H1 (cell line): ENCODE results near the gene TOM1L2. TPM values are rescaled to one million over a fixed set of nuclear protein-coding genes. Genes with fewer than 3 reads are reported as not detected.

ENCODE experiments used
- CTCF ChIA-PET: fragments of 300-600 bp; sonication (Branson Sonifier 250); formaldehyde crosslinking; loops from one replicate; lab custom pipeline; 2021; ENCODE audit not compliant: partially characterized antibody; lab: Charles Lee
- POLR2A ChIA-PET: fragments of 300-600 bp; sonication (Branson Sonifier 250); formaldehyde crosslinking; loops from one replicate; lab custom pipeline; 2021; ENCODE audit warnings: inconsistent platforms; ENCODE audit not compliant: partially characterized antibody; lab: Charles Lee
- DNase-seq, 2 experiments: peaks; one replicate each; pipeline versions ENCODE4 v3.0.0 to v3.0.0-alpha.2; 2010 to 2022; ENCODE audit warnings: low spot score in 2 of 2, low read depth in 1 of 2, mixed read lengths in 1 of 2
- FAIRE-seq: peaks from 2 replicates; lab custom pipeline; 2011; peaks lifted over from hg19 to GRCh38; lab: Jason Lieb, UNC
- H2AFZ ChIP-seq: 2 replicates; pipeline ENCODE4 v1.8.1; 2012; ENCODE audit warnings: low read length, inconsistent platforms
- H2AK5ac ChIP-seq: 2 replicates; pipeline ENCODE4 v1.6.1; 2013; ENCODE audit warnings: low read depth, low read length
- H2BK120ac ChIP-seq: replicated peaks from 2 replicates; pipeline ENCODE3; 2013; ENCODE audit warnings: low read depth, low read length, inconsistent platforms
- H2BK12ac ChIP-seq: 2 replicates; pipeline ENCODE4 v1.6.1; 2013; ENCODE audit warnings: low read depth, low read length
- H2BK15ac ChIP-seq: 2 replicates; pipeline ENCODE4 v1.6.1; 2013; ENCODE audit warnings: low read length
- H2BK20ac ChIP-seq: 2 replicates; pipeline ENCODE4 v1.6.1; 2013; ENCODE audit warnings: low read length
- H2BK5ac ChIP-seq: 2 replicates; pipeline ENCODE4 v1.6.1; 2013; ENCODE audit warnings: low read depth, low read length
- H3K14ac ChIP-seq: 2 replicates; pipeline ENCODE4 v1.6.1; 2013; ENCODE audit warnings: inconsistent platforms; ENCODE audit not compliant: insufficient read length
- H3K18ac ChIP-seq: 2 replicates; pipeline ENCODE4 v1.6.1; 2013; ENCODE audit warnings: low read length; ENCODE audit errors: extremely low read depth
- H3K23ac ChIP-seq: 2 replicates; pipeline ENCODE4 v1.6.1; 2013; ENCODE audit warnings: inconsistent platforms; ENCODE audit not compliant: insufficient read length
- H3K23me2 ChIP-seq: 2 replicates; pipeline ENCODE4 v1.6.1; 2013; ENCODE audit warnings: low read depth, low read length
- H3K27ac ChIP-seq: 2 replicates; pipeline ENCODE4 v1.6.1; 2011; ENCODE audit warnings: low read depth, low read length, inconsistent platforms
- H3K27me3 ChIP-seq, 4 experiments: replicated peaks in 1 of 4; 1 replicate in 1 of 4; 2 replicates in 3 of 4; pipeline versions ENCODE4 v1.6.1 to v1.8.1; 2011 to 2013; ENCODE audit warnings: low read length in 3 of 4, mild to moderate bottlenecking in 3 of 4, inconsistent platforms in 2 of 4, mixed read lengths in 2 of 4, moderate library complexity in 1 of 4; ENCODE audit not compliant: control insufficient read depth in 3 of 4, insufficient read depth in 3 of 4; ENCODE audit errors: extremely low read depth in 1 of 4
- H3K36me3 ChIP-seq, 4 experiments: 2 replicates each; pipeline versions ENCODE4 v1.6.1 to v1.8.1; 2011 to 2013; ENCODE audit warnings: mild to moderate bottlenecking in 4 of 4, low read length in 3 of 4, moderate library complexity in 2 of 4, control low read depth in 1 of 4, inconsistent platforms in 1 of 4; ENCODE audit not compliant: insufficient read depth in 4 of 4, control insufficient read depth in 2 of 4
- H3K4ac ChIP-seq: replicated peaks from 2 replicates; pipeline ENCODE3; 2013; ENCODE audit warnings: low read length, low read depth, mixed read lengths, inconsistent platforms; ENCODE audit not compliant: insufficient read length
- H3K4me1 ChIP-seq, 4 experiments: replicated peaks in 1 of 4; 1 replicate in 1 of 4; 2 replicates in 3 of 4; pipeline versions ENCODE4 v1.6.1 to v1.8.1; 2011 to 2013; ENCODE audit warnings: low read length in 3 of 4, inconsistent platforms in 2 of 4, mixed read lengths in 1 of 4; ENCODE audit not compliant: insufficient read depth in 4 of 4, control insufficient read depth in 3 of 4
- H3K4me2 ChIP-seq, 2 experiments: 2 replicates each; pipeline versions ENCODE4 v1.6.1 to v1.8.1; 2011 to 2013; ENCODE audit warnings: low read depth in 2 of 2, low read length in 2 of 2, control low read depth in 1 of 2, inconsistent platforms in 1 of 2, mild to moderate bottlenecking in 1 of 2; ENCODE audit not compliant: insufficient read depth in 1 of 2
- H3K4me3 ChIP-seq, 4 experiments: fragments of 200-600, 300-600 bp in 1 of 4; sonication (generic), shearing (Covaris generic), sonication (Bioruptor Twin) in 1 of 4; 2 replicates each; pipeline versions ENCODE4 v1.5.1 to v1.8.1; 2011 to 2016; ENCODE audit warnings: low read length in 4 of 4, low read depth in 3 of 4, control low read depth in 2 of 4, inconsistent platforms in 2 of 4, mild to moderate bottlenecking in 2 of 4, mixed read lengths in 1 of 4, moderate library complexity in 1 of 4; ENCODE audit not compliant: insufficient read depth in 2 of 4; ENCODE audit errors: extremely low read depth in 1 of 4
- H3K56ac ChIP-seq: replicated peaks from 2 replicates; pipeline ENCODE3; 2013; ENCODE audit warnings: low read depth, mild to moderate bottlenecking, mixed read lengths, low read length, inconsistent platforms; ENCODE audit not compliant: insufficient read length
- H3K79me1 ChIP-seq: 2 replicates; pipeline ENCODE4 v1.6.1; 2013; ENCODE audit warnings: low read depth, low read length, control low read depth
- H3K79me2 ChIP-seq, 2 experiments: 2 replicates each; pipeline versions ENCODE4 v1.6.1 to v1.8.1; 2012 to 2013; ENCODE audit warnings: low read length in 2 of 2, mild to moderate bottlenecking in 2 of 2, inconsistent platforms in 1 of 2; ENCODE audit not compliant: insufficient read depth in 2 of 2, control insufficient read depth in 1 of 2
- H3K9ac ChIP-seq, 4 experiments: replicated peaks in 1 of 4; 1 replicate in 1 of 4; 2 replicates in 3 of 4; pipeline versions ENCODE4 v1.6.1 to v1.8.1; 2011 to 2013; ENCODE audit warnings: low read depth in 3 of 4, low read length in 3 of 4, control low read depth in 2 of 4, mild to moderate bottlenecking in 2 of 4, moderate library complexity in 2 of 4, inconsistent platforms in 1 of 4; ENCODE audit errors: extremely low read depth in 1 of 4
- H3K9me3 ChIP-seq, 2 experiments: 2 replicates each; pipeline versions ENCODE4 v1.6.1 to v1.8.1; 2012 to 2013; ENCODE audit warnings: mild to moderate bottlenecking in 2 of 2, moderate library complexity in 2 of 2, control low read depth in 1 of 2, inconsistent platforms in 1 of 2, low read depth in 1 of 2, low read length in 1 of 2, mixed read lengths in 1 of 2; ENCODE audit not compliant: insufficient read depth in 2 of 2
- H4K20me1 ChIP-seq, 2 experiments: replicated peaks in 1 of 2; 2 replicates each; pipeline versions ENCODE3 to v1.8.1; 2011 to 2013; ENCODE audit warnings: inconsistent platforms in 2 of 2, low read length in 2 of 2, mild to moderate bottlenecking in 1 of 2; ENCODE audit not compliant: insufficient read depth in 2 of 2, control insufficient read depth in 1 of 2
- H4K5ac ChIP-seq: 2 replicates; pipeline ENCODE4 v1.6.1; 2013; ENCODE audit warnings: low read length, low read depth, mixed read lengths, inconsistent platforms; ENCODE audit not compliant: insufficient read length
- H4K8ac ChIP-seq: 2 replicates; pipeline ENCODE4 v1.8.0; 2013; ENCODE audit warnings: mild to moderate bottlenecking, moderate library complexity, low read length, inconsistent platforms; ENCODE audit not compliant: insufficient read depth; ENCODE audit errors: extremely low read depth
- H4K91ac ChIP-seq: replicated peaks from 2 replicates; pipeline ENCODE3; 2013; ENCODE audit warnings: low read length, mixed read lengths, inconsistent platforms; ENCODE audit not compliant: insufficient read length
- ASH2L ChIP-seq: fragments of 200-600, 300-600 bp; sonication (generic); IDR thresholded peaks from one replicate; pipeline ENCODE4 v1.7.1; 2017; ENCODE audit warnings: low read length
- ATF2 ChIP-seq: IDR thresholded peaks from 2 replicates; pipeline ENCODE4 v1.6.1; 2012; ENCODE audit warnings: low read length, inconsistent platforms
- BRCA1 ChIP-seq: IDR thresholded peaks from 2 replicates; pipeline ENCODE4 v1.6.1; 2012; ENCODE audit warnings: low read depth, low read length, improper control_type of control experiment
- E2F6 ChIP-seq: IDR thresholded peaks from 2 replicates; pipeline ENCODE4 v1.6.1; 2012; ENCODE audit warnings: inconsistent platforms
- EZH2 ChIP-seq: fragments of 200-600 bp; sonication (generic); IDR thresholded peaks from 2 replicates; pipeline ENCODE4 v1.7.1; 2012; ENCODE audit warnings: low read depth, mild to moderate bottlenecking, moderate library complexity, low read length, inconsistent platforms; ENCODE audit not compliant: severe bottlenecking
- FOSL1 ChIP-seq: IDR thresholded peaks from 2 replicates; pipeline ENCODE4 v1.6.1; 2011; ENCODE audit warnings: mild to moderate bottlenecking, low read depth, low read length, moderate library complexity; ENCODE audit not compliant: insufficient read depth
- GABPA ChIP-seq: IDR thresholded peaks from 2 replicates; pipeline ENCODE4 v1.6.1; 2011; ENCODE audit warnings: mild to moderate bottlenecking, low read length, moderate library complexity, borderline replicate concordance; ENCODE audit not compliant: insufficient read depth
- JUN ChIP-seq: IDR thresholded peaks from 2 replicates; pipeline ENCODE4 v1.6.1; 2011; ENCODE audit warnings: low read depth, mild to moderate bottlenecking, improper control_type of control experiment, low read length
- POLR2A ChIP-seq, 2 experiments: IDR thresholded peaks; 1 replicate in 1 of 2; 2 replicates in 1 of 2; pipeline ENCODE4 v1.6.1; 2011; ENCODE audit warnings: low read depth in 2 of 2, low read length in 2 of 2, mild to moderate bottlenecking in 2 of 2; ENCODE audit errors: control extremely low read depth in 1 of 2
- RXRA ChIP-seq: IDR thresholded peaks from 2 replicates; pipeline ENCODE4 v1.6.1; 2011; ENCODE audit warnings: low read depth, mild to moderate bottlenecking, low read length, moderate library complexity; ENCODE audit not compliant: insufficient read depth
- SIX5 ChIP-seq: IDR thresholded peaks from 2 replicates; pipeline ENCODE4 v1.6.1; 2011; ENCODE audit warnings: mild to moderate bottlenecking, low read depth, low read length
- SP2 ChIP-seq: IDR thresholded peaks from 2 replicates; pipeline ENCODE4 v1.6.1; 2012; ENCODE audit warnings: mild to moderate bottlenecking, low read length, inconsistent platforms
- TBP ChIP-seq: IDR thresholded peaks from 2 replicates; pipeline ENCODE4 v1.6.1; 2011; ENCODE audit warnings: low read depth, low read length, improper control_type of control experiment
- WGBS, 2 experiments: shearing (Covaris generic) in 1 of 2; methylation state at CpG; one replicate each; pipeline versions ENCODE4 v1.1.6 to v1.1.7; 2013 to 2015; ENCODE audit warnings: low lambda C conversion rate in 2 of 2, mixed read lengths in 2 of 2, inconsistent platforms in 1 of 2, low coverage in 1 of 2, missing lambda C conversion rate in 1 of 2; ENCODE audit not compliant: insufficient replicate concordance in 2 of 2, insufficient coverage in 1 of 2, insufficient read length in 1 of 2; ENCODE audit errors: extremely low coverage in 1 of 2, missing lambda C conversion rate in 1 of 2; 5-methylcytosine and 5-hydroxymethylcytosine counted together
- polyA plus RNA-seq, 7 experiments: library from polyadenylated mRNA; depleted of rRNA in 3 of 7; stranded (reverse) in 5 of 7; unstranded in 2 of 7; fragments of >200 nt in 5 of 7; fragments of 200-250 nt in 2 of 7; gene quantifications; 1 replicate in 5 of 7; 2 replicates in 1 of 7; 4 replicates in 1 of 7; pipeline versions ENCODE4 v1.2.1 to v1.2.3, GENCODE V29; 2011 to 2013; ENCODE audit warnings: missing spikeins in 2 of 7, mixed read lengths in 2 of 7
- total RNA-seq: library from RNA; stranded (reverse); fragmentation: NEBNext Ultra II Directional; extraction: Animal tissue kit (Norgen Biotek cat#: 25700); gene quantifications from 2 replicates; pipeline ENCODE4 v1.2.1, GENCODE V29; 2021

Gene TOM1L2
- total and polyA plus RNA-seq, 2 of the 8 experiments (the other 6 are each of a cell fraction or from before 2014, with no cell fraction given) = 2.0 to 3.4 TPM

- no peaks in the 10 kb centered on the region for H4K20me1 ChIP-seq
- FAIRE-seq (no peak), DNase-seq (no peak)
- H2BK20ac ChIP-seq = no peak overlapping the region
- no peak overlapping the region for H2BK12ac ChIP-seq
- no peaks in the 10 kb centered on the region for H3K23me2 ChIP-seq
- no peak overlapping the region for H4K5ac ChIP-seq
- ChIA-PET CTCF (interaction anchor here (1.2 to 3.9 kb wide), 5 partner anchors 13 to 98 kb away, joined by 4 to 23 read pairs (median 5); no protein-coding TSS in a partner anchor), POLR2A (no interaction called here)
- H2BK15ac ChIP-seq = no peak overlapping the region
- no peak overlapping the region for H3K27ac ChIP-seq
- no peak overlapping the region for H3K14ac ChIP-seq
- H3K79me2 ChIP-seq = no peaks in the 10 kb centered on the region
- no peak overlapping the region; the same call in 1 of the 2 replicates for H4K8ac ChIP-seq
- no peaks in the 10 kb centered on the region; a peak in 1 of 7 replicates for H3K4me1 ChIP-seq
- WGBS, 2 experiments = 89% methylated on average over 14 of the region's 14 CpGs; no CpG with 5 or more reads in 1 of the 2 experiments
- no peak overlapping the region for H3K18ac ChIP-seq
- no peak overlapping the region for H4K91ac ChIP-seq
- no peaks in the 10 kb centered on the region for H3K9me3 ChIP-seq
- no peak overlapping the region for H3K56ac ChIP-seq
- H3K4ac ChIP-seq = no peak overlapping the region
- H3K9ac ChIP-seq = no peak overlapping the region
- no peak overlapping the region for H3K4me3 ChIP-seq
- no peak overlapping the region for H2AK5ac ChIP-seq
- H3K27me3 ChIP-seq = no peaks in the 10 kb centered on the region; a peak in 1 of 7 replicates
- no peak overlapping the region for H3K23ac ChIP-seq
- no peak overlapping the region for H2BK120ac ChIP-seq
- no peaks in the 10 kb centered on the region for H3K36me3 ChIP-seq
- H2AFZ ChIP-seq = no peak overlapping the region
- H3K4me2 ChIP-seq = no peak overlapping the region
- H2BK5ac ChIP-seq = no peak overlapping the region
- TF ChIP-seq GABPA (no peak), E2F6 (no peak), BRCA1 (no peak), SP2 (no peak), EZH2 (no peak), RXRA (no peak), TBP (no peak), ATF2 (no peak), FOSL1 (no peak), SIX5 (no peak), POLR2A (IDR thresholded peaks at IDR 0.05; ENCODE audit: control extremely low read depth in 1 of 2, low read depth in 2 of 2, low read length in 2 of 2) (no peak), JUN (no peak), ASH2L (no peak)
- no peaks in the 10 kb centered on the region for H3K79me1 ChIP-seq
Measured at GRCh38 chr17:17987901-17988300, 15.7 kb upstream of the TOM1L2 start.
